T-helper 9 cell (primary cell): ENCODE results near the gene CAPN7.

Experiments
- DNase-seq: peaks from one replicate; pipeline ENCODE4 v3.0.0-alpha.2; 2020

The CAPN7 gene

DNA sequence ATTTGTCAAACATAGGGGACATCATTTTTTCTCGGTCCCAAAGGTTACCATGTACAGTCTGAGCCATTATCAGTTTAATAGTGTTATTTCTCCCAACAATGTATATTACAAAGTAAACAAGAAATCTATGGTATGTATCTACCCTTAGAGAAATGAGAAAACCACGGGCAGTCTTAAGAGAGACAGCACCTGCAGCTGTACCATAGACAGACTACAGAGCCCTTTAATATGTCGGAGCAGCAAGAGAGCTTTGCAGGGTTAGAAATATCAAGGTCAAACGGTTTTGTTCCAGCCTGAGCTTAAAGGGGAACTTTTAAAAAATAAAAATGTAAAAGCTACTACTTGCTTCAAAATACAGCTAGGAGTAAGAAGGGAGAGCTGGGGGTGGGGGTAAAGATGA lies 73.2 kb downstream of the CAPN7 start:
- DNase-seq = no peak

DNA sequence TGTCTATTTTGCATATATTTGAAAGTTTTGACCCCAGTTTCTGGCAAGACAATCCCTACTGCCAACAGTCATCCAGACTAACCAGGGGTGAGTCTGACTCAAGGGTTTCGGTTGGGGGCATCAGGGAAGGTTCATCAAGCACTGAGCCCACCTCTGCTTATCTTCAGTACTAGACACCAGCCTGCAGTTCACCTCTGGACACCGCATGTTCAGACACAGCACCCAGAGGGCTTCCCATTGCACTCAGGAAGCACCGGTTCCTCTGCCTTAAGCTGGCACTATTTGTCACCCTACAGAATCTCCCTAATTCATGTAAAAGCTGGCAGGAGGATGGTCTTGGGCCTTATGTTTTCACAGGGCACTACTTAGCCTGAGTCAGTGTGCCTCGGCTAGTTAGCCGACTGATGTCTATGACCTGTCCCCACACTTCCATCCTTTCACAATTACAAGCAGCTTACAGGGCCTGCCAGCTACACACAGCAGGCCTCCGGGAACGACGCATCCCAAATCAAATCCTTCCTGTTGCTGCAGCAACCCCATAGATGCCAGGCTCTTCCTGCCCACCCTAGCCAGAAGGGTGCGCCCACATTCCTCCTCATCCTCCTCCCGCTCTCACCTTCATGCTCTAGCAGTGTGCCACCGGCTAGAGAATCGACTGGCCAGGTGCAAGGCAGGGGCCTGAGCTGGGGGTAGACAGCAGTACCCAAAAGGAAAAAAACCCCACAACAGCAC lies 73.8 kb downstream of the CAPN7 start:
- no peak for DNase-seq

DNA sequence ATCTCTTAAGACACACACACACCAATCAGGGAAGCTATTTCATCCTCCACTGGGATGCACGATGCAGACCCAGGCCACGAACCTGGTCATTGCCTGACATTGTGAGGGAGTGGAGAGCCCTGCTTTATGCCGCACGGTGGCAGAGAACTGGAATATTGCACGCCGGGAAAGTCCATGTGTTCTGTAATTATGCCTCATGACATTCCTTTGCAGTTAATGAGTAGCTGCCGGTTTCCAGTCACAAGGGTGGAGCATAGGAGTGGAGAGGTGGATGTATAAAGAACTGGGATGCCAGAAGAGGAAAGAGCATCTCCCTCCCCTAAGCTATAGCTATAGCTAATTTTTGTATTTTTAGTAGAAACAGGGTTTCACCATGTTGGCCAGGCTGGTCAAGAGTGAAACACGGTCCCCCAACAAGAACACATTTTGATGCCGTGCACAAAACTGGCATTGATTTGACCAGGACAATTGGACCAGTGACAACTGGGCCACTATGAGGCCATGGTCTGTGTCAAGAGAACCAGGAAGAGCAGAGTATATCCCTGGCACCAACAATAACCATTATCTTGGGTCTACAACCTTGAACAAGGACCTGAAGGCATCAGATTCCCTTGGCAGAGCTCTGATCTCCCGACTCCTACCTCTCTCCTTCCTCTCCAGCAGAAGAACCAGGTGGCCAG lies 74.9 kb downstream of the CAPN7 start:
- DNase-seq = no peak

DNA sequence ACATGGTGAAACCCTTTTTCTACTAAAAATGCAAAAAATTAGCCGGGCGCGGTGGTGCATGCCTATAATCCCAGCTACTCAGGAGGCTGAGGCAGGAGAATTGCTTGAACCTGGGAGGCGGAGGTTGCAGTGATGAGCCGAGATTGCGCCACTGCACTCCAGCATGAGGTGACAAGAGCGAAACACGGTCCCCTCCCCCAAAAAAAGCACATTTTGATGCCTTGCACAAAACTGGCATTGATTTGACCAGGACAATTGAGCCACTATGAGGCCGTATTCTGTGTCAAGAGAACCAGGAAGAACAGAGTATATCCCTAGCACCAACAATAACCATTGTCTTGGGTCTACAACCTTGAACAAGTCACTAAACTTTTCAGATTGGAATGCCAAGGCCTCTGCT lies 75.8 kb downstream of the CAPN7 start:
- DNase-seq = no peak

DNA sequence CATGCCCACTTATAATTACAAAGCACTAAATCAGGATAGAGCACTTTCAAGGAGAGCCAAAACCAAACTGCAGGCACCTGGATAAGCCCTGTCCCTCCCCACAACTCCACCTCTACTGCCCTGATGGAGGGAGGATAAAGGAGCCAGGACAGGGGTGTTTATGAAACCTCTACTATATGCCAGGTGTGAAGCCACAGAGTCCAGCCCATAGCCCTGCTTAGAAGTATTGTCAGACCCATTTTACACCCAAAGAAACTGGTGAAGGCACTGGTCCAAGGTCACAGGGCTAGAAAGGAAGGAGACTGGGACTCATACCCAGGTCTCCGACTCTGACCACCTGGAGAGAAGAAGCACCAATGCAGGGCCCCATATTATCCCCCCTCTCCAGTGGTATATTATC lies 77.7 kb downstream of the CAPN7 start:
- DNase-seq = no peak

DNA sequence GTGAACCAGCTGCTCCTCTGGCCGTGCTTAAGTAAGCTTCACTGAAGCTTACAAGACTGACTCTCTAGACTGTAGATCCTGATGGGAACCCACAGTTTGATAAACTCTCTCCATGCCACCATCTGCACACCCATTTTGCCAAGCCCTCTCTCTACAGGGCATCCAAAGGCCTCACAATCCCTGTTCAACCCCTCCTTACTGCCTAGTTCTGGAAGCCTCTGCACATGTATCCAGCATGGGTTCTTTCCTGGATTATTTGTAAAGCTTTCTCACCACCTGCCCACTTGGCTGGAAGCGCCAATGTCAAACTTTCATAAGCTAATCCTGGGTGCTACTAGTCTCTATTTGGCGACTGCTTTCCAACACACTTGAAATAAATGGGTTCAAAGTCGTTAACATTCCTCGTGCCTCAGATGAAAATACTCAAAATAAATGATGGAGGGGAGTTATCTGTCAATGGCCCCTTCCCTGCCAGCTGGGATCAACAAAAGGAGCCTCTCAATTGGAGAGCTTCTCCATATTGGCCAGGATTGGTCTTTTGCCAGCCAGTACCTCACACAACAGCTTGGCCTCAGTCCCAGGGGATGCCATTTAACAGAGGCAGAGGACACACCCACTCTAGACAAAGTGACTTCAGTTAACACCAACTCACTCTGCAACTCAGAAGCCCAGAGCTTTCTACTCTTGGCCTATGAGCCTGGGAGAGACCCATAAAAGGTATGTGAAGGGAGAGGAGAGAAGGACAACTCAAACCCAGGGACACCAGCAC lies 78.3 kb downstream of the CAPN7 start:
- DNase-seq = no peak

DNA sequence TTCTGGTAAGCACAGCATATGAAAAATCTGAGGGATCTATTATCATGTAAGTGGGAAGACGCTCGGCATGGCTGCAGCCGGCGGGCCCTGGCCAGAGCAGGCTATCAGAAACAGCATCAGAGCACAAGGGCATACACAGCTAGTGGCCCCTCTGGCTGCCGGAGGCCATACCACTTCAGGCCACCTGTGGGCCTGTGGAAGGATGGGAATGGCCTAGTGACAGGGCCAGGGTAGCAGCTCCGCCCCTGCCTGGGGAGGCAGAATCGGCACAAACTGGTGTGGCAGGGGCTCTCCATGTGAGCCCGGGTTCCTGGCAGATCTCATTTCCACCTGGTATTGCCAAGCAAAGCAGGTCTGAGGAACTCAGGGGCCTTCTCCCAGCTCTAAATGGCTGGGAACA lies 80.0 kb downstream of the CAPN7 start:
- DNase-seq = no peak

DNA sequence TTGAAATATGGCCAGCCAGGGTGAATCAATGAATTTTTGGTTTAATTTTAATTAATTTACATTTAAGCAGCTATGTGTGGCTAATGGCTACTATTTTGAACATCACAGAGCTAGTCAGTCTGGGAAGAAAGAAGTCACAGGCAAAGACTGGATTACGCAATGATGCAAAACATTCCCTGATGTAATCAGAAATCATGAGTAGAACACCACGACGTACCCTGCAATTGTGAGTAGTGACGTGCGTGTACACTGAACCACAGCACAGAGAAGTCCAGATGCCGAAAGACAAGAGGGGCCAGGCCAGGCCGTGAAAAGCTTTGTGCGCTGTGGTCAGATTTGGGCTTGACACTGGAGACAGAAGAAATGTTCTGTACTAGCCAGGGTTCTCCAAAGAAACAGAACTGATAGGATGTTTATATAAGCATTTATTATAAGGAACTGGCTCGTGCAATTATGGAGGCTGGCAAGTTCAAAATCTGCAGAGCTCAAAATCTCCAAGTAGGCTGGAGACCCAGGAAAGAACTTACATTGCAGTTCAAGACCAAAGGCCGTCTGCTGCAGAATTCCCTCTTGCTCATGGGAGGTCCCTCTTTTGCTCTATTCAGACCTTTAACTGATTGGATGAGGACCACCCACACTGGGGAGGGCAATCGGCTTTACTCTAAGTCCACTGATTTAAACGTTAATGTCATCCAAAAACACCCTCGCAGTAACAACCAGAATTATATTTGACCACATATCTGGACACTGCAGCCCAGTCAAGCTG lies 81.7 kb downstream of the CAPN7 start:
- no peak for DNase-seq

DNA sequence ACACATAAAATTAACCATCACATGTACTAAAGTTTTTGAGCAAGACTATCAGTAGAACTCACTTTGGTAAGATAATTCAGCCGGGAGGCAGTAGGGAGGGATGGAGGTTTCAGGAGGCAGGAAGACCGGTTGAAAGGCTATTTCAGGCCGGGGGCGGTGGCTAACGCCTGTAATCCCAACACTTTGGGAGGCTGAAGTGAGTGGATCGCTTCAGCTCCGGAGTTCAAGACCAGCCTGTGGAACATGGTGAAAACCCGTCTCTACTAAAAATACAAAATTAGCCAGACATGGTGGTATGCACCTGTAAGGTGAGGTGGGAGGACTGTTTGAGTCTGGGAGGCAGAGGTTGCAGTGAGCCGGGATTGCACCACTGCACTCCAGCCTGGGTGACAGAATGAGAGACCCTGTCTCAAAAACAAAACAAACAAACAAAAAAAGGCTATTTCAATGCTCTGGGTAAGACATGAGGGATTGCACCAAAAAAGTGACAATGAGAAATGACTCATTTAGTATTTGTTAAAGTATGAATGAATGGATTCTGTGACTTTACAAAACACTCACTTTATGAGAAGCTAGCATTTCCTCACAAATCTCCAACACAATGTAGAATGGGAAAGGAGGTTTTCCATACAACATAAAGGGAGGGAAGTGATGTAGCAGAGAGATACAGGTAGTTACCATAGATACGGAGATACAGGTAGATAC lies 82.4 kb downstream of the CAPN7 start:
- no peak for DNase-seq

DNA sequence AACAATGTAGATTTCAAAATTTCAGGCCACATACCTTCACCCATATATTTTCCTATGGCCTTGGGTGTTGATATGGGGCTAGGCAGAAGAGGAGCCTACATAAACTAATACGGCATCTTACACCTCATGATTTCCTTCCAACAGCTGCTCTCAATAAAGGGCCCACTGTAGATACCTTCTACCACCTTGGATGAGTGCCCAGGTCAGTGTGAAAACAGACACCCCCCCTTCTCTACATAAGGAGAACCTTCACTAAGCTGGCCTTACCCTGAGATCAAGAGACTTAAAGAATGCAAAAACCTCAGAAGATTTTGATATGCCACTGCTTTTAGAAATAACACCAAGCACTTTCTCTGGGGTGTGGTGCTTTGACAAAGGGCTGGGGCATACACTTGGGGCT lies 83.6 kb downstream of the CAPN7 start:
- DNase-seq = no peak

DNA sequence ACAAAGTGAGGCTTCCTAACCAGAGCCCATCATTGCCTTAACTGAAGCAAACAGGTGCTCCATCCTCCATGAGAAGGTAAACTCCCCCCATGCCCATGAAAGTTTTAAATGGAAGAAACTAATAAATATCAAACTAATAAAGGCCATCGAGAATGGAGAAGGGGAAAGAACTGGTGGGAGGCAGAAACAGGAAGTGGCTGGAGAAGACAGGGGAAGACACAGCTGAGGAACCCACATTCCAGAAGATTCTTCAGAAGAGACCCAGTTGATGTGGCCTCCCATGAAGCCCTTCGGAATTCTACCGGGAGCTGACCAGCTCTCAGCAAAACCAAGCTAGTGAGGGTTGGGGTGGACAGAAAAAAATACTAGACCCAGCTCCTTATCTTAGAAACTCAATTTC lies 84.7 kb downstream of the CAPN7 start:
- no peak for DNase-seq

DNA sequence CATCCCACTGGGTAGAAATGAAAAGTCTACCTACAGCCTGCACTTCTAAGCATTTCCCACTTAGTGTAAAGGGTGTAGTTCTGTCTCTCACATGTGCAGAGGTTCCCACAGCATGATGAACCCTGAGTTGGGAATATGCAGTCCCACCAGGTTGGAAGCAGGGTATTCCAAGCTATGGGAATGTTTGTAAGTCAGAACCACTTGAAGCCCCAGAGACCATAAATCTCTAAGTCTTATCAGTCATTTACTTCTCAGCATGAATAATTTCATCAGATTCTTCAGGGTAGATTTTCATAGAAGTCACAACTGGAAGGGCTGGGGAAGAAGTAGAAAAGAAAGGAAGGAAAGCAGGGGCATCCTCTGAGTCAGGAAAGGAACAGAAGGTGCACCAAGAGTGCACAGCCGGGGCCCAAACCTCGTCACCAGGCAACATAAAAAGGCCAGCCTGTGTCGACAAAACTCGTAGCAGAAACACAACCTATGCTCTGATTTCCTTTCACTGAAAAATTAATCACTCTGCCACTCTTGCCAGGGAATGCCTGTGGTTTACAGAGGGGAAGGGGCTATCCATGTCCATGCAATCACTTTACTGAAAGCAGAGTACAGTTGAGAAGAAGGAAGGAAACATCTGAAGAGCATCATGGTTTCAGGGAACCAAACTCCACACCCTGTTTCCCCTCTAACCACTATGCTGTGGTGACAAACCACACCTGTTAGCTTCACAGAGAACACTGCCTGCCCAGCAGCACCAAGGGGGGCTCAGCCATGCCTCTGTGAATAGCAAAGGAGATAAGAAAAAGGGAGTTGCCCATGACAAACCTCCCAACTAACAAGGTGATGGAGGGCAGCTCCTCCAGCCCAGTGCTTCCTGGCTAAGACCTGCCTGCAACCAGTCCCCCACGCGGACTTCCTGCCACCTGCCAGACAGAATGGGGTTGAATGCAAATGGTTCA lies 85.8 kb downstream of the CAPN7 start:
- peak; percentile 51 for DNase-seq

DNA sequence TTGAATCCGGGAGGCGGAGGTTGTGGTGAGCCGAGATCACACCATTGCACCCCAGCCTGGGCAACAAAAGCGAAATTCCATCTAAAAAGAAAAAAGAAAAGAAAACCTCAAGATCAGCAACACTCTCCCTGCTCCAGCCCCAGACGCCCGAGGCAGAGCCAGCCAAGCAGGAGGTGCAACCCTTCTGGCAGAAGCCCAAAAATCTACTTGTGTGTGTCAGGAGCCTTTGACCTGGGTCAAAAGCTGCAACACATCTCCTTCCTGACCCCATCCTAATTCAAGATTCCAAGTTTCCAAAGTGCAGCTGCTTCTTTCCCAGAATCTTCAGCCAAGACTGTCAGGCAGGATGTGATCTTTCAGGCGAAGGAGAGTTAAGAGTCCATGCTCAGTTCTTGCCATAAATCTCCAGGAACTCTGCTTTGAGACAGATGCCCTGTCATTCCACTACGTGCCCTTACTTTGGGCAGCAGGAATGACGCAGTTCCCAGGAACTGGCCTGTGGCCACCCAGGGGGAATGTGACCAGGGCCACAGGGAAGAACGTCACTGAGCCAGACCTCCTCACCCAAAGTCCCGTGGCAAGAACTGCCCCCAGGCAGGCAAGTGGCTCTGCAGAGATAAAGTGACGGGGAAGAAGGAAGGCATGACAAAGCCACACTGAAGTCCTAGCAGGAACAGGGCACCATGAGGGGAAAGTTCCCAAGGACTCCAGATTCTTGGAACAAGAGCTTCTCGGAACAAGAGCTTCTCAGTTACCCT lies 86.9 kb downstream of the CAPN7 start:
- DNase-seq = no peak

DNA sequence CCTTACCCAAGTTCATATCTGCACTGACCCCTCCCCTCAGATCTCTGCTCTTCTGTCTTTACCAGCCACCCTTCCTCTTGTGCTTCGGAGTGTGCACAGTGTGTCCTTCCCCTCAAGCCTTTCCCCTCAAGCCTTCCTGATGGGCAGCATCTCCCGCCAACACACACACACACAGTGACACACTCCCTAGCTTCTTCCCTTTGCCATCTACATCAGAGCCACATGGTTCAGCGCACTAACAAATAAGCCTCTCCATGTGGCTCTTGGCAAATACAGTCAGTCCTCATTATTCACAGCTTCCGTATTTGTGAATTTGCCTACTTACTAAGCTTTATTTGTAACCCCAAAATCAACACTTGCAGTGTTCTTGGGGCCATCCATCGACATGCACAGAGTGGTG lies 88.9 kb downstream of the CAPN7 start:
- DNase-seq = no peak

DNA sequence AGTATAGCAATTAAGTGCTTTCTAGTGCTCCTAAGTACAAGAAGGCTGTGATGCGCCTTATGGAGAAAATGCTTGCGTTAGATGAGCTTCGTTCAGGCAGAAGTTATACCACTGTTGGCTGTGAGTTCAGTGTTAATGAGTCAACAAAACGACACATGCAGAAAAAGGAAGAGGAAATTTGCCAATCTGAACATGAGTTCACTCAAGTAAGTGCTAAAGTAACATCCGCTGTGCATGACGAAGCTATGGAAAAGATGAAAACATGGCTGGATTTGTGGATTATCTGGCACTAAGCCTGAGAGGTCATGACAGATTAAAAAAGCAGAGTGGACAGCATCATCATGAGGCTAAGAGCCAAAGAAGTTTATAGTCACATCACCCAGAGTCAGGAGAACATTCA lies 89.5 kb downstream of the CAPN7 start:
- DNase-seq = no peak

DNA sequence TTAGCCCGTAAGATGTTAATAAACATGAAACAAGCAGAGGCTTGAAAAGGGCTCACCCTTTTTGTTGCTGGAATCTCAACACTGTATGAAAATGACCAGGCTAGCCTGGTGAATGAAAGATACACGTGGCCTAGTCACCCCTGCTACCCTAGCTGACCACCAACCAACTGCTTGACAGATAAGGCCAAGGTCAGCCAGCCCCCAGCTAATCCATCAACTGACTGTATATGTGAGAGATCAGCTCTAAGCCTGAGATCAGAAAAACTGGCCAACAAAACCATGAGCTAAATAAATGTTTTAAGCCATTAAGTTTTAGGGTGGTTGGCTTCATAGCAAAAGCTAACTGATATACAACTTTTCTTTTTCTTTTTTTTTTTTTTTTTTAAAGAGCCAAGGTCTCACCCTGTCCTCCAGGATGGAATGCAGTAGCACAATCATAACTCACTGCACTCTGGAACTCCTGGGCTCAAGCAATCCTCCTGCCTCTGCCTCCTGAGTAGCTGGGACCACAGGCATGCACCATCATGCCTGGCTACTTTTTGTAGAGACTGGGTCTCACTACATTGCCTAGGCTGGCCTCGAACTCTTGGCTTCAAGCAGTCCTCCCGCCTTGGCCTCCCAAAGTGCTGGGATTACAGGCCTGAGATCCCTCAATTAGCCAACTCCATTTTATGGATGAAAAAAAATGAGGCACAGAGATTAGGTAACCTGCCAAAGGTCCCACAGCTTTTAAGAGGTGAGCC lies 91.7 kb downstream of the CAPN7 start:
- DNase-seq = no peak

DNA sequence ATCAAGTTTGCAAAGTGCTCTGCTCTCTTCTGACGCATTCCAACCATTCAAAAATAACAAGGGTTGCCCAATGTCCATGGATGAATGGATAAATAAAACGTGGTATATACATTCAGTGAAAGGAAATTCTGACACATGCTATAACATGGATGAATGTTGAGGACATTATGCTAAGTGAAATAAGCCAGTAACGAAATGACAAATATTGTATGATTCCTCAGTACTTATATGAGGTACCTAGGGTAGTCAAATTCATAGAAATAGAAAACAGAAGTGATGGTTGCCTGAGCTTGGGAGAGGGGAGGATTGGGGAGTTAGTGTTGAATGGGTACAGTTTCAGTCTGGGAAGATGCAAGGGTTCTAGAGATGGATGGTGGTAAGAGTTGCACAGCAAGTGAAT lies 92.5 kb downstream of the CAPN7 start:
- no peak for DNase-seq

DNA sequence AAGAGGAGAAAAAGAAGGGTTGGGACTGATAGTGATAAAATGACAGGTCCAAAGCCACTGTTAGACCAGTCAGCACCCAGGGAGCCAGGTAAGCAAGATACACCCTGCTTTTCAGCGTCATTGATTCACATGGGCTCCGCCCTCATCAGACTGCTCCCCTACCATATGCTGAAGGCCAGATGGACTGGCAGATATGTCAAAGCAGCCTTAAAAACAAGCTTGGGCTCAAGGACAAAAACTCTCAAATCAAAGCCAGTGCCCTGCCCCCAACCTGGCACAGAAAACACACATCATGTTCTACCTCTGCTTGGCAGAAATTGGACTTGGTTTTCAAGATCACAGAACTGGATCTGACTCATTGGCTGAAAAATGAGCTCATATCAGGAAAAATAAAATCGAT lies 93.0 kb downstream of the CAPN7 start:
- DNase-seq = no peak

DNA sequence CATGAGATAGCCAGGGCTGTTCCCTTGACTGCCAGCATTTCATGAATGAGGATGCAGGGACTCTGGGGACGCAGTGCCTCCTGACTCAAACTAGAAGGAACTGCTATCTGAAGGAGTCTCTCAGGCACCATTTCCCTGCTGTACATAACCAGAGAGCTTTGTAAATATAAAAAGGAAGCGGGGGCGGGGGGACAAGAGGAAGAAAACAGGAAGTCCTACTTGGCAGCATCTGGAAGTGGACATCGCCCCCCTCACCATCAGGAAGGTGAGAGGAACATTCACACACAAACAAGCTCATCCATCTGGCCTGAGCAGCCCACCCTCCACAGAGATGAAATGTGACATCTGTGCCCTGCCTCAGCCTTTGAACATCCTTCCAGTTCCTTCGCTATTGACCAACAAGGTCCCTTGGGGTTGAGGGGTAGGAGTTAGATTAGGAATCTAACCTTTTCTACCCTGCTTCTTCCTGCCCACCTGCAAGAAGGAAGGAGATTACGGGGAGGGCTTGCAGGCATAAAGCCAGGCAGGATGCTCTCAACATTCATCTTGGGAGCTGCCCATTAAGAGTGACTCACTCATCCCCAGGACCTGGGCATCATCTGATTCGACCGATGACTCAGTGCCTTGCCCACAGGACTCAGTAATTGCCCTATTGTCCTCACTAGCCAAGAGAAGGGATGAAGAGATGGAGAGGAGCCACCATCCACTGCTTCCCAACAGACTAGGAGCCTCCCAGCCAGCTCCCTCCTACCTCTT lies 94.5 kb downstream of the CAPN7 start:
- no peak for DNase-seq
